GM21717 (cell line): ENCODE results near the gene CHD5.

Experiments used
- ATAC-seq: cut with Tn5 transposase; IDR thresholded peaks from one replicate; pipeline ENCODE4 v1.9.1; 2021; ENCODE audit warnings: mild to moderate bottlenecking, moderate library complexity; ENCODE audit not compliant: unreplicated experiment

The CHD5 gene

DNA sequence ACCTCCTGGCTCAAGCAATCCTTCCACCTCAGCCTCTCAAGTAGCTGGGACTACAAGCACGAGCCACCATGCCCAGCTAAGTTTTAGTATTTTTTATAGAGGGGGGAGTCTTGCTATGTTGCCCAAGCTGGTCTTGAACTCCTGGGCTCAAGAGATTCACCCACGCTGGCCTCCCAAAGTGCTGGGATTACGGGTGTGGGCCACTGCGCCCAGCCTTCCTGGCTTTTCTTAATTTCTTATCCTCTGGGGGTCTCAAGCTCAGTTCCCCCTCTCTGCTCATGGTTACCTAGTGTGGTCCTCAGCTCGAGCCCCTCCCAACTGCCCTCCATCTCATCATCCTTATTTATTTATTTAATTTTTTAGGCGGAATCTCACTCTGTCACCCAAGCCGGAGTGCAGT is 22.1 kb upstream of the CHD5 start:
- ATAC-seq, result no peak

DNA sequence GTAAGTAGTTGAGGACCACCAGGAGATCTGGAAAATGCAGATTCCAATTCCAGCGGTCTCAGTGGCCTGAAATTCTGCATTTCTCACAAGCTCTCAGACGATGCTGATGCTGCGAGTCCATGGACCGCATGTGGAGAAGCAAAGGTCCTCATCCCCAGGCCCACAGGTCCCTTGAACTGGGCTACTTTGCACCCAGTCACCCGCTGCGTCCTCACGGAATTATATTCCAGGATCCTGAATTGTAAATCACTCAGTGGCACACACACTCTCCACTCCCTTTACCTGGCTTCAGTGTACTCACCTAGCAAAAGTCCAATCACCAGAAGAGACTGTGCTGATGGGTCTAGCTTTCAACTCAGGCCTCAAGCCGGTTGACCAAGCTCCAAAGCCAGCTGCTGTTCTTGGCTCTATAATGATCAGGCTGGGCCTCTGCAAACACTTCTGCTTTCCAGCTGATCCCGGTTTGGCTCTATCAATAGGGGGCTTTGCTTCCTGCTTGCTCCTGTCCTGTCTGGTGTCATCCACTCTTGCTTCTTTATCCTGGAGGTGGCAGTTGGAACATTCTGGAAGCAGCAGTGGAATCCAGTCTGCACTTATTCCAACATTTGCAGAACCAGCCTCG is 20.2 kb upstream of the CHD5 start:
- ATAC-seq, result no peak

DNA sequence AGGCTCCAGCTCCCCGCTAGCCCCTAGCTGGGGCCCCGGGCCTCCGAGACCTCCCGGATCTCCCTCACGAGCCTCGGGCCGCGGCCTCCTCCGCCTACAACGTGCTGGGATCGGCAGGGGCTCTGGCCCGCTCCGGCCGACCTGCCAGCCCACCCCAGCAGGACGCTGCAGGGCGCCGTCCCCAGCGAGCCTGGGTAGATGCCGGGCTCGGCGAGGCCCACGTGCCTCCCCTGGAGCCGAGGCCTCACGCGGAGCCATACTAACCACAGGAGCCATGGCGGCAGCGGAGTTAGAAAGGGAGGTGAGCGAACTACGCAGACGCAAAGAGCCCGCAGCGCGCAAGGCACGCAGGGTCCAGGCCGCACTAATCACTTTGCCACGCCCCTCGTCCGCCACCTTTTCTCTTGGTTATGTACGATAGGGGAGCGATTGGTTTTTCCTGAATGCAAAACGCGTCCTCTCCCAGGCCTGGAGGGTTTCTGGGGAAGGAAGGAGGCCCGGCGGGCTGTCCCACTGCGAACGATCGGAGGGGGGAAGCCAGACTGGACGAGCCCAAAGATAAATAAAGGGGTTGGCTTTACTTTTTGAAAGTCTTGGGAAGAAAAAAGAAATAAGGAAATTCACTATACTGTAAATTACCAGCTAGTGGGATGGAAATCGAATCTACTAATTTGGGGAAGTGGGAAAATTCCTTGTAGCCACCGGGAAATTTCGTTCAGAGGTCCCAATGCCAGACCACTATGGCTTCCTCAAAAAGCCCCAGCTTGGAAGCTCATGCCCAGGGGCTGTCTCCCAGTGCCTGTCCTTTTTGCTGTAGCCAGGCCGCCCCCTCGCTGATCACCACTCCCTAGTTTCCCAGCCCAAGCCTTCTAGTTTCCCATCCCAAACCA is 19.4 kb upstream of the CHD5 start, which contains the start of gene RPL22:
RPL22 (minus strand) TSS at position 298 of the 890 bp plus-strand sequence; CDS start at position 276, 22 bp downstream.
- peak; percentile 94 for ATAC-seq

DNA sequence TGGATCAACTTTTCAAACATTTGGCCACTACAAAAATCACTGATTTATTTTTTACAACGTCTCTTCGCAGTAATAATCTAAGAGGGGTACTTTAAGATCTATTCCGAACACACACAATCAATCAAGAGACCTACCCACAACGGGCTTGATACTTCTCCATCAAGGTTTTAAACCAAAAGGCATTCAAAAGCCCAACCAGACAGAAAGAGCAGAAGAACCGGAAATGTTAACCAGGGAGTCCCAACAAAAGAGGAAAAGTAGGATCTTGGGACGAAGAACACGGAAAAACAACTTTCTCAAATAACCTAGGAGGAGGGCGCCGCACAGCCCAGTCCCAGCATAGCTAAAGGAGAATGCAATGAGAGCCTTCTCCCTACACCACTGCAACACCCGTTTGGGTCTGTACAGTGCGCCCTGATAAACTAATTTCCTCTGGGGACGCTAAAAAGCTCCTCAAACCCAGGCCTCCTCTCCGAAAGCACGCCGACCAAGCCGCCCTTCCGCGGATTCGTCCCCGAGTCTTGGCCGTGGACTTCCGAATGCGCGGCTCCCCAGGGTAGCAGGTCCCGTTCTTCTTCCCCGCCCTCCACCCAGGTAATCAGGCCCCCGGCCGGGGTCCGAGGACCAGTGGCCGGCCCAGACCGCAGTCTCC is 18.7 kb upstream of the CHD5 start:
- peak; percentile 21 for ATAC-seq

DNA sequence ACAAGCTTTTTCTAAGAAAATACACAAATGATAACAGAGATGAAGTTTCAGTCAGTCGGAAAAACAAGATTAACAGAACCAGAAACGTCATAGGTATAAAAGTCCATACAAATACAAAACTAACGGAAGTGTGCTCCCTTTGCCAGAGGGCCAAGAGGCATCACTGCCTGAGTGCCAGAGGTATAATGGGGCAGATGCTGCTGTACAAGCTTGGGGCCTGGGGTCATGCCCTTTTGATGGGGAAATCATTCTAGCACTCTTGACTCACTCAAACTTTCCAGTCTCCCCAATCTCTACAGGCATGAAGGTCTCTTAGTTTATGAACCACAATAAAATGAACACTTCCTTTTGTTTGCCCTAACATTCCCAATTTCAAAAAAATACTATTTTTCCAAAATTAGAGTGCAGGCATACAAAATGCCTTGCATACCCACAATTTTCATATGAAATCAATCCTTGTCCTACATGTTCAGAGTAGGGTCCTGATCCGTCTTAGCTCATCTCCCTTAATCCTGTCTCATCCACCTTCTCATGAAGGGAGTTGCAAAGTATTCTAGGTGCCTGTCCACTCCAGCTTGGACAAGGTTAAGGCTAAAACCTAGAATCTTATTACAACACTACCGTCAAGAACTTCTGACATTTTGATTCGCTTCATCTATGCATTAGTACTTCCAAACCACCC is 17.8 kb upstream of the CHD5 start:
- ATAC-seq, result no peak

DNA sequence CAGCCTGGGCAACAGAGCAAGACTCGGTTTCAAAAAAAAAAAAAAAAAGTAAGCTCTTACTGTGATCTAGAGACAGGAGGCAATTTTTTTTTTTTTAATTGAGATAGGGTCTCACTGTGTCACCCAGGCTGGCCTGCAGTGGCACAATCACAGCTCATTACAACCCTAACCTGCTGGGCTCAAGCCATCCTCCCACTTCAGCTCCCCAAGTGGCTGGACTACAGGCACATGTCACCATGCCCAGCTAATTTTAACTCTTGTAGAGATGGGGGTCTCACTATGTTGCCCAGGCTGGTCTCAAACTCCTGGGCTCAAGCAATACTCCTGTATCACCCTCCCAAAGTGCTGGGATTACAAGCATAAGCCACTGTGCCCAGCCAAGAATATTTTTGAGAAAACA is 11.8 kb upstream of the CHD5 start:
- ATAC-seq, result no peak

DNA sequence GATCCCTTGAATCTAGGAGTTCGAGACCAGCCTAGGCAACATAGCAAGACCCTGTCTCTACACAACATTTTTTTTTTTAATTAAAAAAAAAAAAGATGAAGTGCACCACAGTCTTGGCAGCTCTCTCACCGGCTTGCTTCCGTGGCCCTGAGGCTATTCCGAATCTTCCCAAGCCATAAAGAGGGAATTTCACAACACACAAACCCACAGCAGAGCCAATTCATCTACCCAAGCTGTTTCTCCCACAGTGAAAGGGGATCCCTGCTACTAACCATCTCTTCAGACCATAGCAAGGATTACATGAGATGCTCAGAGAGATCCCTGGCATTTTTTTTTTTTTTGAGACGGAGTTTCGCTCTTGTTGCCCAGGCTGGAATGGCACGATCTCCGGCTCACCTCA is 8.3 kb upstream of the CHD5 start:
- no peak for ATAC-seq

DNA sequence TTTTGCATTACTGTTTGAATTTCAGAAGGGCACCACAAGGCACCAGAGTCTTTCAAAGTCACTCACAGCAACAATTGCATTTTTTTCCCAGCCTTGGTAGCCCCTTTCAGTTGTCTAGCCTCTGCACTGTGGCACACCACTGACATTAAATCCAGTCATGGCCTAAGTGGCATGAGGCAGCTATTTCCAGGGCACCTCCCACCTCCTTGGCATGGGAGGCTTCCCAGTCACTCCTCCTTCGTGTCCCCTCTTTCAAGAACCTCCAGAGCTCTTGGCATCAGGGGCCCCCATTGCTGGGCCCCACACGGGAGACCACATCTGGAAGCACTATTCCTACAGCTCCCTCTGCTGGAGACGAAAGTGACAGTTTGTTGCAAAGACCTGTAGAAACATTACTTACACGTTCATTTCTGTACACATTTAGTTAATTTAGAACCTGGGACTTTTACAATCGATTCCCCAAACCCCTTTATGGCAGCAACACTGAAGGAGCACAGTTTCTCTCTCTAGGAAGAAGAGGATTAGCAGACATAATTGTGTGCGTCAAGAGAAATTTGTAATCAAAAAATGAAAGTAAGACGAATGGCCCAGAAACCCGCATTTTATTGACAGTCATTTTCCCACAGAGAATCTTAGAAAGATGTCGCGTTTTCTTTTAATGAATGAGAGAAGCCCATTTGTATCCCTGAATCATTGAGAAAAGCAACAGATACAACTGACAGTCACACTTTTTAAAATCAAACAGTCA is 5.7 kb upstream of the CHD5 start:
- ATAC-seq, result no peak

DNA sequence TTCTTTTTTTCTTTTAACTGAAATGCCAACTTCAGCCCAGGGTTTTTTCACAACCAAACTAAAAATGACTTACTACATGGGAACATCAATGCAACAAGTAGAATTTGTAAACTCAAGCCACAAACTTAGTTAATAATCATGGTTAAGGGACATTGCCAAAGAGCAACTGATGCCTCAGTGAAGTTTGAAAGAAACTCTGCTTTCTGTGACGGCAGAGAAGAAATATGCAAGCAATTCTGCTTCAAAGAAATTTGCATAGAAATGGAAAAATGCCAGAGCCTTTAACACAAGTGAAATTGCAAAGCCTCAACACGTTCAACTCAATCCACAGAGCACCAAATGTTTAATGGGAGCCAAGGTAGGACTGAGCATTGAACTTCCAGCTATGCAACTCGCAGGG is 5.0 kb upstream of the CHD5 start:
- no peak for ATAC-seq

DNA sequence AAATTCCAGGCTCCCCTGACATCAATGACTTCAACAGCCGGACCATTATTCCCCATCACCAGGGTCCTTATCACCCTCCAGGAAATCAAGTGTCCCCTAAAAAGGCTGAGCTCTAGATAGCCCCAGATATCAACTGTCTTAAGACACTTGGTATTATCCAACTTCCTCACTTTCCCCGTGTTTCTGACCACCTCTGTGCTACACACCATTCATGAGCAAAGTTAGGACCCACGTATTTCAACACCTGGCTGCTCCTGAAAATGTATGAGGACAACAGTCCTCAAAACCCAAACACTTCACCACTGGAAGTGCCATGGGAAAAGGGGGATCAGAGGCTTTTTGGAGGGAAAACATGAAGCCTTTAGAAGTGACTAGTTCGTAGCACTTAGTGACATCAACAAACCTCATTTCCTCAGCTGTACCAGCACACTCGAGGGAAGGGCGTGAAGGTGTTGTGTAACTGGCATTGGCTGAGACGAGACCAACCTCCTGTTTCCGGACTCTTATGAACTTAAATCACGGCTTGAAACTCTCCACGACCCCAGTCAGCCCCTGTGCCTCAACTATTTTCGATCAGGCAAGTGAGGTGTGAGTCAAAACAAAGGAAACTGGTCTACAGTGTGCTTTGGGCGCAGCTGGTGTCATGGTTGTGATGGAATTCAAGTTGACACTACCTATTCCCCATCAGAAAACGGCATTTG is 4.1 kb upstream of the CHD5 start:
- no peak for ATAC-seq

DNA sequence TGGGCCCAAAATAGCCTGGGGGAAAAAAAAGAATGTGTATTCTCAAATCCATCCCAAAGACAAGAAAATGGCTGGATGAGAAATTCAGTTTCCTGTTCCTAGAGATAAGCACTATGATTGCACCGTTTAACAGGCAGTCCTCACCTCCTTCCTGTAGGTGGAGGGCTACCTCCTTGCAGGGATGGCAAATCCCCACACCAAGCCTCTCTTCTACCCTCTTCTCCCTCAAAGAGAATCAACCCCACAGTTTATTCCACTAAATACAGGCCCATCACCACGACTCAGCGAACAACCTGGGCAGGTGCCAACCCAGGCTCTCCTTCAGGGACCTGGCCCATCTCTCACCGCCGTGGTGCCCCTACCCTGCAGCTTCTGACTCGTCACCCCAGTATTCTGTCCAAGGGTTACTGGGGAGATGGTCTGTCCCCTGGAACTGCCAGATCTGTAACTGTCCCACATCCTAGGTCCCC is 3.4 kb upstream of the CHD5 start:
- no peak for ATAC-seq

DNA sequence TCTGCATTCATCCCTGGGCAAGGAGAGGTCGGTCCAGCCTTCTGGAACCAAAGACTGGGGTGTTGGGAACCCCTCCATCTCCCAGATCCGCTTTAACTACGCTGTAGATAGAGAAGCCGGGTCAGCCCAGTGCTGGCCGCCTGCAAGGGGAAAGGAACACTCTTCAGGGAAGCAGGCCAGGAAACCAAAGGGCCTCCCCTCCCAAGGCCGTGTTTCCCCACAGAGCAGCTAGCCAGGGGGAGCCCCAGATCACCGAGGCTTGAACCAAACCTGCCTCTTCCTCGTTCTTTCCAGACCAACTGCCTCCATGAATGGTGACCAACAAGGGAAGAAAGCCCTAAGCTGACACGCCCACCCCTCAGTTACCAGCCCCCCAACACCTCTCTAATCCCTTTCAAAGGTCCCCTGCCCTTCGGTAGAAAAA is 1.2 kb upstream of the CHD5 start:
- ATAC-seq, result no peak

DNA sequence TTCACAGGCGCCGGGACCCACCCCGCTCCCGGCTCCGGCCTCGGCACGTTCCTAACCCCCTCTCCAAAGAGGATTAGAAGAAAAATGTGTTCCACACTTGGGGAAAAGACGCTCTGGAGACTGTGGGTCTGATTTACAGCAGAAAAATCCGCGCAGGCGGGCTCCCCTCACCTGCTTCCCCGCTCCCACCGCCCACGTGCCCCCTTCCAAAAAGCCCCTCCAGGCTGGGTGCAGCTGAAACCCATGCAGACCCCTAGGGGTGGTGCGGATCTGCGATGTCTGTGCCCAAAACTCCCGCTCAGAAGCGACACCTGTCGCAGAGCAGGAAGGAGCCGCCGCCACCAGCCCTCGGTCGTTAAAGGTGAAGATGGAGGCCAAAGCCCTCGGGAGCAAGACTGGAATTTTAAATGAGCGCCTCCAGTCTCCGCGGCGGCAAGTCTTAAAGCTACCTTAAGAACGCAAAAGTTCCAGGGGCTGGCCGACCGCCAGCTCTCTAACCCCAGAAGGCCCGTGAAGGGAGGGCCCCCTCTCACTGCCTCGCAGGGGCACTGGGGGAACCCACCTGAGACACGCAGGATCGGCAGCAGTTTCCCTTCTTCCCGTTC is 688 bp upstream of the CHD5 start:
- ATAC-seq, result no peak

DNA sequence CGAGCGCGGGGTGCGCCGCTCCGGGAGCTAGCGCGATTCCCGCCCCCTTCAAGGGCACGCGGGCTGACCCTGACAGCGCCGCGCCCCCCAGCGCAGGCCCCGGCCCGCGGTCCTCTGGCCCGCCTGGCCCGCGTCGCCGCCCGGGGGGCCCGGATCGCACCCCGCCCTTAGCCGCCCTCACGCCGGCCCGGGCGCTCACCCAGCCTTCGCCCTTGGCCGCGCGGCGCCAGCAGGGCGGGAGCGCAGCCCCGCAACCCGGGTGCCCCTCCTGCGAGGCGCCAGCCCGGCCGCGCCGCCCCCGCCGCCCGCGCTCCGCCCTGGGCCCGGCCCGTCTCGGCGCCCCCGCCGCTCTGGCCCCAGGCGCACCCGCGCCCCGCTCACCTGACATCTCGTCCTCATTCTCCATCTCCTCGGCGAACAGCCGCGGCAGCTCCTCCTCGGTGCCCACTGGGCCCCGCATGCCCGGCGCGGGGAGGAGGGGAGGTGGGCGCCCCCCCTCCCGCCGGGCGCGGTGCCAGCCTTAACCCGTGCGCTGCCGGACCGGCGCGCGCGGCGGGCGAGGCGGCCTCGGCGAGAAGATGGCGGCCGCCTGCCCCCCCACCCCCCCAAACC is 451 bp downstream of the CHD5 start:
- no peak for ATAC-seq

DNA sequence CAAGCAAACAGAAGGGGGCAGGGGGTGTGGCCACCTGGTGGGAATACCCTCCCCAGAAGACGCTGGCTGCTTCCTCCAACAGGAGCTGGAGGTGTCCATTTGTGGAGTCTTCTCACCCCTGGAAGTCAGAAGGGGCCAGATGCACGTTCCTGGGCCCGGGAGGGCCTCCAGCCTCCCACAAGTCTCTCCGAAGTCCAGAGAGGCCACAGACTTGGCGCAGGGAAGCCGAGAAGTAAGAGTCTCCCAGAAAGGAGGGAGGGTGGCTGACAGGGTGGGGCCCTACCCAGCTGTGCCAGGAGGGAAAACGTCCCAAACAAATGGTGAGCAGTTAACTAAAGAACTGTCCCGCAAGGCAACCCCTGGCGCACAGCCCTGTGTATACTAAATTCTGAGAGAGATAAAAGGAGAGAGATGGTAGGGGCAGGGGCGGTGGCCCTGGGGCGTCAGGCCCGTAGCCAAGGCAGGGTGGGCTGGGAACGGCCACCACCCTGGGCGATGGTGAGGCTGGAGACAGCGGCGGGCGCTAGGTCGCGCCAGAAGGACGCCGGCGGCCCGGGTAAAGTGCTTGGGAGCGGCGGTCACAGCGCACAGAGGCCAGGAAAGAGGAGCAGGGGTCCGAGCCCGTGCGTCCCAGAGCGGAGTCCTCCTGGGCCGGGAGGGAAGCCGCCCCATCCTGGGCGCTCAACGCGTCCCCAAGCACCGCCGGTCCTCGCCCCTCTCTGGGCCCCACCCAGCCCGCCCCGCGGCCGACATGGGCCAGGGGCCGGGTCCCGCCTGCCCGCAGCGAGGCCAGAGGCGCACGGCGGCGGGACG is 1.2 kb downstream of the CHD5 start:
- no peak for ATAC-seq

DNA sequence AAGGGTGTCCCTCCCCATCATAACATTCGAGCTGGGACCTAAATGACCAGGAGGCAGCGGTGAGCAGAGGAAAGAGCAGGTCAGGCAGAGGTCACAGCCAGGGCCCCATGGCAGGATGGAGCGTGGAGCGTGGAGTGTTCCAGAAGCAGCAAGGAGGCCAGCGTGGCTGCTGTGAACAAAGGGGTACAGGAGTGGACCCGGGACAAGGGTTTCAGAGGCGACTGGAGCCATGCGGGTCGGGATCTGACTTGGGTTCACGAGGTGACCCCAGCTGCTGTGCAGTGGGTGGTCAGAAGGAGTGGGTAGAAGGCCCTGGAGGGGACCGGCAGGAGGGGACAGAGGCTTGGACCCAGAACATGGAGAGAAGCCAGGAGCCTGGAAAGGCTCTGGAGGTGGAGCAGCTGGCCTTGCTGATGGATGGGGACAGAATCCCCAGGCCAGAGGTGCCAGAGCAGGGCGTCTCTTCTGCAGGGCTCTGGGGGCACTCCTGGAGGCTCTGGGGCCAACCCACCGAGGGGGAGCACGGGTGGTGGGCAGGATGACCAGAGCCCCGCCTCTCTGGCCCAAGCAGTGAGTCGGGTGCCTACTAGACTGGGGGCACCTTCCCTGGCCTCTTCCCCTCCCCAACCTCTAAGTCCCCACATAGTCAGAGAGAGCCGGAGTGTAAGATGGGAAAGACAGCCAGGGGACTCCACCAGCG is 2.3 kb downstream of the CHD5 start:
- no peak for ATAC-seq

DNA sequence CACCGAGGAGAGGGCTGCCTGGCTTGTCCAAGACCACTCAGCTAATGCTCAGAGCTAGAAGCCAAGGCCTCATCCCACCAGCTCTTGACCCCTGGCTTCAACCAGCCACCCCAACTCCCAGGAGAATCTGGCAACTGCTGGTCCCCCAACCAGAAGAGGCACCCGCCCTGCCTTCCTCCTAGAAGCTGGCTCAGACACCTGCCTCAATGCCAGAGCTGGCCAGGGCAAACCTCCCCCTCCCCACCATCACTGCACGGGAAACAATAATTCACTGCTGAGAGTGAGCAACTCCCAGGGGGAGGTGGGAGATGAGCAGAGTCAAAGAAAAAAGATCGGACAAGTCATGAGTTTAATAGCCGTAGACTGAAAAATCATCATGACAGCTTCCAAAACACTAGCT is 3.3 kb downstream of the CHD5 start:
- no peak for ATAC-seq

DNA sequence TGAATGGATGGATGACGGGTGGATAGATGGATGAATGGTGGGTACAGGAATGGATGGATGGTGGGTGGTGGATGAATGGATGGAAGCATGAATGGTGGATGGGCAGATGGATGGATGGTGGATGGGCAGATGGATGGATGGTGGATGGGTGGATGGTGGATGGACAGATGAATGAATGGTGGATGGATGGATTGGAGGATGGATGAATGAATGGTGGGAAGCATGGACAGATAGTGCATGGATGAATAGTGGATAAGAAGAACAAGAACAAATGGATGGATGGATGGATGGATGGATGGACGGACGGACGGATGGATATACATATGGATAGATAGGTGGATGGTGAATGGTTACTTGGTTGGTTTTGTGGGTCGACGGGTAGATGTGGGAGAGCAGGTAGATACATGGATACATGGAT is 4.7 kb downstream of the CHD5 start:
- ATAC-seq, result no peak
